NCI-H2227 (cell line): ENCODE data around the gene SORT1.

Source experiments
- DNase-seq: peaks from one replicate; lab custom pipeline; 2025; ENCODE audit not compliant: unreplicated experiment; lab: John Stamatoyannopoulos, UW

The SORT1 gene

DNA sequence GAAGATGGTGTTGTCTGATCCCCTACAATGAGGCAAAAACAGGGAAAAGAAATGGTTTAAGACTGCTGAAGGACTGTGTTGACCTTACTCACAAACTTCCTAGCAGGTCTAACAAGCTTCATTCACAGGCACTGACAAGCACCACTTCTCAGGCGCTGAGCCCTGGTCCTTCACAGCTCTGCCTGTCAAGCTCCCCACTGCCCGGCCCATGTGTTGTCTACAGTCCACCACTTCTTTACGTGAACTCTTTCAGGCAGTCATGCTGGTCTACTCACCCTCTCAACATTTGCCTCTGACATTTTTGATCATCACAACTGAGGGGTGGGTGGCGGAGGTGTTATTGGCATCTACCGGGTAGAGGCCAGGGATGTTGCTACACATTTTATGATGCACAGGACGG is 50.2 kb downstream of the SORT1 start:
- DNase-seq: no peak

DNA sequence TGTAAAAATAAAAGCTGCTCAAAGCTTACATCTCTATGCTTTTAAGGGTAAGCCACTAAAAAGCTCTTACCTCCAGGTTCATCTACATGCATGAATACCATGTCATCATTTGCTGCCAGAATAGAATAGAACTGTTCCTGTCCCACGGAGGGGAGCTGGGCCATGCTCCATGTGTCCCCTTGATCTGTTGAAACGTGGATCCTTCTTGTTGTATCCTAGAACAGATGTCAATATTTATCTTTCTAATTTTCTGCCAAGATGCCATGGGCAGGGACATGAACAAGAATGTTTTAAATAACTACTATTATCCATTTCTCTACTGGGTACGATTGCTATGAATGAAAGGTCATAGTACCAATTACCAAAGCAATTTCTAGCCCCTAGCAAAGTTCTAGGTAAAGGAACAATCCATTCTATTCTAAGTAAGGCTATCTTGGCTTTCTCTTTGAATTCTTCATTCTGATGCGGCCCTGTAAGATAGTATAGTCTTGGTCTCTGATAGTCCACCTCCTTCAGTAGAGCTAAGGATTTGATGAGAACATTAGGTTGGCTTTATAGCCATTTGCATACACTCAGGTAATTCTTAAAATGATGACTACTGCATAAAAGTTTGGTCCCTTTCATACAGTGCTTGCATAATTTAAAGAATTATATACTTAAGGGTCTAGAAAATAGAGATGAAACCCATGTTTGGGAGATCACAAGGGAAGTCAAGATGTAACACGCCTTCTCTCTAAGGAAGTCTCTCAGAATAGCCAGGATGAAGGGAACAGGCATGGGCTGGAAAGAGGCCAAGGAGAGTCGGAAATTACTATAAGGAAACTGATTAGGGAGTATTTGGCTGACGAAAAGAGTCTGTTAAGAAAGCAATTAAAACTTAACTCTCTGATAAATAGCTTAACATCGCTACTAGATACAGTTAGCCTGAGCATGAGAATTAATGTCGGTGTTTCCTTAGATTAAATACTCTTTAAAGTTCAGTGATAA is 55.5 kb downstream of the SORT1 start:
- no peak for DNase-seq

DNA sequence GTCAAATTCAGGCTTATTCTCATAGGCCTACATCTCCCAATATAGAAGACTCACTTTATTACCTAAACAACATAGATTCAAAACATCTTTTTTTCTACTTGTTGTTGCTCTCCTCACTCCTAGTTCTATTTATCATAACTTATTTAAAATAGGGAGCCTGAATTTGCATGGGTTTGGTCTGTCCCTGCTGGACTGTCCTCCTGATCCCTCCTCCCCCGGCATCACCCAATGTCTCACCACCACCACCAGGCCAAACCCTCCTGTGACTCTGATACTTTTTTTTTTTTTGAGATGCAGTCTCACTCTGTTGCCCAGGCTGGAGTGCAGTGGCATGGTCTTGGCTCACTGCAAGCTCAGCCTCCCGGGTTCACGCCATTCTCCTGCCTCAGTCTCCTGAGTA is 59.1 kb downstream of the SORT1 start:
- no peak for DNase-seq

DNA sequence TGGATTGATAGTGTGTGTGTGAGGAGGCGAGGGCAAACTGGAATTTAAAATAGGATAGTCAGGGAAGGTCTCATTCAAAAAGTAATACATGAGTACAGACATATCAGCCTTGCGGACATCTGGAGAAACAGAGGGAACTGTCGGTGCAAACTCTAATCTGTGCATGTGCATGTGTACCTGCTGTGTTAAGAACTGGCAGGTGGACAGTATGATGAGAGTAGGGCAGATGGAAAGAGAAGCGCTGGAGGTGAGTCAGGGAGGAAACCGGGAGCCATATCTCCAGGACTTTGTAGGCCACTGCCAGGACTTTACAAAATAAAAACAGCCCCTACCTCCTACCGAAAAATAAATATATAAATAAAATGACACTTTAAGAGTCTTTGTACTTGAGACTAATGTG is 59.6 kb downstream of the SORT1 start:
- DNase-seq: no peak

DNA sequence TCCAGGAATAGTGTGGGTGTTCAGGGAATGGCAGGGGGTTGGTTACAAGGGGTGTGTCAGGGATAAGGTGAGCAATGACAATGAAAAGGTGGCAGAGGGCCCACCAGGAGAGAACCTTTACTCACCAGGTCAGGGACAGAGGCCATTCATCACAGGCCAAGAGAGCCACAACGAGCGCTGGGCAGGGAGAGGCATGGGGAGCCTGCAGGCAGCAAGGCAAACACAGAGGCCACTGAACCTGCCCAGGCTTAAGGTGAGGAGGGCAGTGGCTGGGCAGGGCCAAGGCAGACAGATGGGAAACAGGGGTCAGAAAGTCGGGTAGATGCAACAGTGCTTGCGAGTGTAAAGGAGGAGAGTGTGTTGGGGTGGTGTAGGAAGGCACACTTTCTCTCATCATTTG is 62.6 kb downstream of the SORT1 start:
- DNase-seq: no peak

DNA sequence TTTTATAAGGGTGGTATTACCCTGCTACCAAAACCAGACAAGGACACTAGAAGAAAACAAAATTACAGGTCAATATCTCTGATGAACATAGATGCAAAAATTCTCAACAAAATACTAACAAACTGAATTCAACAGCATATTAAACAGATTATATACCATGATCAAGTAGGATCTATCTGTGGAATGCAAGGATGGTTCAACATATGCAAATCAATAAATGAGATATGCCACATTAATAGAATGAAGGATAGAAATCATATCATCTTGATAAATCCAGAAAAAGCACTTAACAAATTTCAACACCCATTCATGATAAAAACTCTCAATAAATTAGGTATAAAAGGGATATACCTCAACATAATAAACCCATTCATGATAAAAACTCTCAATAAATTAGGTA is 66.6 kb downstream of the SORT1 start:
- DNase-seq: peak; percentile 5

DNA sequence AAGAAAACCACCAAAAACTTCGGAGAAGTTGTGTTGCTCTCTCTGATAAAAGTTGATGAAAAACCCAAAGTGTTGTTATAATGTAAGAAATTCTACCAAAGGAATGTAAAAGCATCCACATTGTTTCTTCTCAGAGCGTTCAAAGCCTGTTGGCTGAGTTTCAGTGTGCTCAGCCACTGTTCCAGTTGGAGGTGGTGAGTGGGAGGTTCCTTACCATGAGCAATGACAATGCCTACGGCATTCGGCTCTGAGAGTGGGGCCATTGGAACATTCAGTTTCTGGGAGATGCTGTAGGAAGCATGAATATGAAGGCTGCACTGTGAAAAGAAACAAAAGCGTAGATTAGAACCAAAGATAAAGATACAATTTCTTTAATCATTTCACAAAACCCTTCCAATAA is 70.4 kb downstream of the SORT1 start:
- no peak for DNase-seq

DNA sequence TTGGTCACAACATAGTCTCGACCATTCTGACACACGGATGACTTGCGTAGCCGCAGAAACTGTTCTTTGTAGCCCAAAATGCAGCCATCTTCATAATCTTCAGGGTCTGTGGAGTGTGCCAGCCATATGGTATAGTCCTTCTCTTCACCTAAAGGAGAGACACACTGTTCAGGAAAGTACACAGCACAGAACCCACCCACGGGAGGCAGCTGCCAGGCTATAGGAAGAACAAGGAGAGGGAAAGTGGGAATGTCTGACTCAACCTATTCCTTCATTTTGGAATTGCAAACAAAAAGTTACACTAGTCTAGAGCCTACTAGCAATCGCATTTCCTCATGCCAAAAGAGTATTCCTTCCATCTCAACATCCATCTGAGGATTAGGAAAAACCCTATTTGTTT is 74.7 kb downstream of the SORT1 start:
- no peak for DNase-seq

DNA sequence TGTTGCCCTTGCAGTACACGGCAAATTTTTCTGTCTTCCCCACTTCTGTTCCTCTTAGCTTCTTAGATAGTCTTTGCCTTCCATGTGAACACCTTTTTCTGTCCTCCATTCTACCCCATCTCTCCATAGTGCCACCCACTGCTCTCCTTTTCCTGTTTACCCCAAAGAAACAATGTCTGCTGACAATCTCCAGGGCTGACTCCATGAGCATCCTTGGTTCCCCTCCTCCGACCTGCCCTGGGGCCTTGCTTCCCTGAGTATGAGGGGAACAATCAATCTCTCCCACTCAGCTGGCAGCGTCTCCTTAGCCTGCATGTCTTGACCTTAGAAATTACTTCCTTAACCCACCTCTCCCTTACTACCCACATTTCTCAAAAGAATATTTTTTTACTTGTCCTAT is 78.6 kb downstream of the SORT1 start:
- DNase-seq: no peak

DNA sequence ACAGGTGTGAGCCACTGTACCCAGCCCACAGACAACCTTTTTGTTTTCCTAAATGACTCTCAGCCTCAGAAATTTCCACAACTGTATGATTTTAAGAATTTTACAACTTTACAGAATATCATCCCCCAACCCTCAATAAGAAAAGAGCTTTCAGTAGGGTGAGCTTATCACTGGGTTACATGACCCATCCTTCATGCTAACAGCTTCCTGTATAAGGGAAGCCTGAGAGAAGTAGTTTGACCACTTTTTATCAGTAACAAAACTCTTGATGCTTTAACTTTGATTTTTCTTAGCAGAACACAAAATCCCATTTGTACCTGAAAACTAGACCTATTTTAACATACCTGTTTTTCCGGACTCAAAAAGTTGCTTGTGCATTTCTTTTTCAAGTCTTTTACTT is 81.2 kb downstream of the SORT1 start:
- DNase-seq: no peak

DNA sequence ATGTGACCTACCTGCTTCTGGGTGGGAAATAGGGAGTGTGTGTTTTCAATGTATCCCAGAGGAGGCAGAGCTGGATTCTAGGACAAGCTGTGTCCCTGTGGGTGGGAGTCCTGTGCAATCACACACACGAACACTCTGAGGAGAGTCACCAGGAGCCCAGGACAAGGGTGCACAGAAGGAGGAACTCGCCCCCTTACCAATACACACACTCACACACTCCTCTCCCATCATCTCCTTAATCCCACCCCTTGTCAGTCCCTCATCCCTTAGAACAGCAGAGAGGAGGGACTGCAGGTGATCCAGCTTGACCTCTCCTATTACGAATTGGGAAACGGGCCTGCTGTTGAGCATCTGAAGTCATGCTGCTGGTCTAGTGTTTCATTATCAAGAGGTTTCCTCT is 82.4 kb downstream of the SORT1 start:
- no peak for DNase-seq

DNA sequence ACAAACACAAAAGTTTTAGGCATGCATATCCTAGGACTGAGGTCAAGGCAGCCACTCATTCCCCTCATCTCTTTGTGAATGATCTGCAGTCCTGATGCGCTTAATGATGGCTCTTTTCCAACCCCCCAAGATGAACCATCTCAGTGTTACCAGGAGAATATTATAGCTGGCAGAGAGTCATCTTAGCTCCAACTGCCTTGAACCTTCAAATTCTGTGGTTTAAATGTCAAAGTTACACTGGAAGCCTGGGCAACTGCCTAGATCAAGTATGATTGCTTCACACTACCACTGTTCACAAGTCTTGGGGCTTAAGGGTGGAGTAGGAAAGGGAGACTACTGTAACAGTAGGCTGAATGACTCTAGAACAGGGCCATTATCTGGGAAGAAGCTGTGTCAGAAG is 82.9 kb downstream of the SORT1 start:
- no peak for DNase-seq

DNA sequence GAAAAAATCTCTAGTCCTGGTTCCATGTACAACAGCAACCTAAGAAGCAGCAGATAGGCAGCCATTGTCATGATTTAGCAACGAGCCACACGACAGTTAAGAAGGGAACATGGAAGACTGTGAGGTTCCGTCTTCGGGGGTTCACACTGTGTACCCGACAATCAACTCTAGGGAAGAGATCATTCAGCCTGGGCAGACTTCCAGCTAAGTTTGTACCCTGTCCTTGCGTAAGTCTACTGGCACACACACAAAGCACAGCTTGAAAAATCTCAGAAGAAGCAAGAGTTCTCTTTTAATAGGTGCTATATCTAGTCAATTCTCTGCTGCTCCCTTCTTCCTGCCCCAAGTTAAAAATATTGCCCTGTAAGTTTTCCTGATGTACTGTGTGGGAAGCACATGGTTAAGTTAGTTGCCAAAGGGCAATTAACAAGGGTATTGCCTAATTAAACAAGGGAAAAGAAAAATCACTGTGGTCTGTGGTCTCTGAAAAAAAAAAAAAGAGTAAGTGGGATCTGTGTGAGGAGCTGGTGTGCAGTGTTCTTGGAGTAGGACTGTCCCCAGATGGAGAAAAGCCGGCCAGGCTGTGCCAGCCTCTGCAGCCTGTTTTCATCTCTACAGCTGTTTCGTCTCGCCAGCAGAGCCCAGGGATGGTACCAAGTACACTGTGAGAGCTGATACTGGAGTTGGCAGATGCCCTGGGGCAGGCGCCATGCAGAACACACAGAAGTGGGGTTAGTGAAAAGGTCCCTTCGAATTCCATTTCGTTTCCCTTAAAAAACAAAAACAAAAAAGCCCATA is 84.5 kb downstream of the SORT1 start:
- no peak for DNase-seq

DNA sequence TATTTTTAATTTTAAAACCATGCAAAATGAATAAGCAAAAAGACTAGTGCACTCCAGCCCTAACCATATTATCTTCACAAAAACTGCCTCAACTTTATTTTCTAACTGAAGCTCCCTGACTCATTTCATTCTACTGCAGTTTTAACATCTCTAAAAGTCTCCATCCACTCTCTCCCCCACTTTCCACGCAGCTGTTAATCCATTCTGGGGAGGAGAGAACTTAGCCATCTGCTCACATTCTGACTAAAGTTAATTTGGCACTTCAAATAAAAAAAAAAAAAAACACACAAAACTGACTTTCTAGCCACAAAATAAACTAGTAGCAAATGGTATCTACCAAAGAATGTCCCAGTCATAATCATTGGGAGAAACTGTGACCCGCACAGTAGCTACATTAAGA is 85.5 kb downstream of the SORT1 start:
- DNase-seq: no peak

DNA sequence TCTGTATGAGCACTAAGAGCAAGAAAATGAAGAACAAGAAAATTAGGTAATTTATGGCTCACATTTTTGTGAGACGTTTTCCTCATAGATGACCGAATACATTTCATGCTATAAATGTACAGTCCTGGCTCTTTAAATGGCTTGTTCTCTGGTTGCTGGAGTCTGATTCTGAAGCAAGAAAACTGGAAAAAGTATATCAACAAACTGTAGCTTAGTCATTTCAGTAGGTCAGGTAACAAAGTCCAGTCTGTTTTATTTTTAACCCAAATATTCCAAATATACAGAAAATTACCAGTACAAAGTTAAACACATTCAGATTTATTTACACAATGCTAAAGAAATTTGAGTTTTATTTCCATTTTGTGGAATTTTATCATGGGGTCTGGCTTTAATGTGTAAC is 88.4 kb downstream of the SORT1 start:
- no peak for DNase-seq

DNA sequence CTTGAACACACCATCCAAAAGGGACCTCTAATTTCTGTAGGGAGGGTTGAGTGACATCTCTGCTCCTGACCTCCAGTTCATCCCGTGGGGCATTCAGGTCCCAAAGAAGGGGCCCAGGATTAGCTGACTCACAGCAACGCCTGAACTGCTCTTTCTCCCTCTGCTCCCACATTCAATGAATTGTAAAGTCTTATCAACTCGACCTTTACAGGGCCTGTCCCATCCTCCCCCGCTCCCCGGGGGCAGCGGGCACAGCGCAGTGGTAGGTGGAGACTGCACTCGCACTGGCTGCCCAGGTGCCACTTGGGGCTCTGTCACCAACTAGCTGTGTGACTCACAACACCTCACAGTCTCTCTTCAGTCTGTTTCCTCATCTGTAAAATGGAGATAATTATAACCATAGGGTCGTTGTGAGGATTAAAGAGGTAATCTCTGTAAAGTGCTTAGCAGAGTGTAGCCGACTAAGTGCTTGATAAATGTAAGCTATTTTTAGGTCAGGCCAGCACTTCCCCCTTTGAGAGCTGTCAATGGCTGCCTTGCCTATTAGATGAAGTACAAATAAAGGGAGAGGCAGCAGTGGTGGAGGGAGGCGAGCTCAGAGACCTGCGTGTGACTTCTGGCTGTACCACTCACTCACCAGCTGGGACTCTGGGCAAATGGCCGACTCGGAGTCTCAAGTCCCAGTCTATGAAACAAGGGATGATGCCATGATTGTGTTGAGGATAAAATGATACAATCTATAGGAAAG is 90.3 kb downstream of the SORT1 start:
- peak; percentile 83 for DNase-seq

DNA sequence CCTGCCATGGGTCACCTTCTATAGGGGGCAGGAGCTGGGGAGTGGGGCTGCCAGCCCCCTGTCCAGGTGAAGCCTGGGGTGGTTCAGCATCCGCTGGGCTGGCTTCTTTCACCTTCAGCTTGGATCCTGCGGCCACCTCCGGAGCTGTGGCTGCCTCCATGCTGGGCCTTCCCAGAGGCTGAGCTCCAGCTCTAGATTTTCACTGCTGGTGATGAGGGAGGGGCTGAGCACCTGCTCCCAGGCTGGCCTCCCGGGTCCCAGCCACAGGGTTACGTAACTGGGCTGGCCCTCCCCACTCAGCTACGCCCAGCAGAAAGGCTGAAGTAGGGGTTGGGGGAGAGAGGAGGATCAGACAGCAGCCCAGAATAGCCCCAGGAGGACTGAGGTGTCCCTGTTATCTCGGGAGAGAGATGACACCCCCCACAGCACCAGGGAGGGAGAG is 90.9 kb downstream of the SORT1 start, which contains the start of gene MYBPHL:
Gene MYBPHL (minus strand): TSS at position 180 of the 442 bp plus-strand sequence. CDS start 20 bp downstream, at position 160.
- peak; percentile 66 for DNase-seq

DNA sequence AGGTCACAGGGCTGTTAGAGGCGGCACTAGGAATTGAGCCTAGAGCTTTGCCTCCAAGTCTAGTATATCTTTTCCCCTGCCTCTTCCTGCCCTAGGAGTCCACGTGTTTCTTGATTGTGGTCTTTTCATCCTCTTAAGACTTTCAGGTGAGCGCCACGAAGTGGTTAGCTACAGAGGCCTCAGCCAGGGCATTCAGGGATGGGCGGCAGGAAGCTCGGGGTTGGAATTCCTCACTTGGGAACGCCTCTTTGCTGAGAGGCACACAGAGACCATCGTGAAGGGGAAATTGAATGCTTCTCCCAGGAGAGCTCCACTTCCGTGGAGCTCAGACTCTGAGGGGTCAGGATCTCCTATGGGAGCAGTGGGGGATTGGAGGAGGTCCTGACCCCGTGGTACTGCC is 91.7 kb downstream of the SORT1 start:
- peak; percentile 15 for DNase-seq

DNA sequence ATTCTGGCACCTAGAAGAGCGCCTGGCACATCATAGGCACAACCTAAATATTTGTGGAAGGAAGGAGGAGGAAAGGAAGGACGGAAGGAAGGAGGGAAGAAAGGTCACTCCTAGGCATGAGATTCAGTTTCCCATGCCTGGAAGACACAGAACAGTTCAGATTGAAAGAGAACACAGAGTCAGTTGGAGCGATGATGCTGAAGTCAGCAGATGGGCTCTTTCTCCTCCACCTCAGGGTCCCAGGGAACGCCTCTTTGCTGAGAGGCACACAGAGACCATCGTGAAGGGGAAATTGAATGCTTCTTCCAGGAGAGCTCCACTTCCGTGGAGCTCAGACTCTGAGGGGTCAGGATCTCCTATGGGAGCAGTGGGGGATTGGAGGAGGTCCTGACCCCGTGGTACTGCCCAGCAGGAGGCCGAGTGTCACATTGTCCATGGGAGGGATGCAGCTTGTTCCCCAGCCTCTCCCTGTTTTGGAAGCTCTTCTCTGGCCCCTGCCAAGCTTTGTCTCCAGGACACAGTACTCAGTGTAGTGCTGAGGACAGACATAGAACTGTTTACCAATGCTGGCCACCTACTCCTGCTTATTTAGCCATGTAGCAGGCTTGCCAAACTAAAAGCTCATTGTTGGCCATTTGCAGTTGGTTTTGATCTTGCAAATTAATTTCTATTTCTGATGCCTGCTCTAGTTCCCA is 93.3 kb downstream of the SORT1 start:
- peak; percentile 16 for DNase-seq

DNA sequence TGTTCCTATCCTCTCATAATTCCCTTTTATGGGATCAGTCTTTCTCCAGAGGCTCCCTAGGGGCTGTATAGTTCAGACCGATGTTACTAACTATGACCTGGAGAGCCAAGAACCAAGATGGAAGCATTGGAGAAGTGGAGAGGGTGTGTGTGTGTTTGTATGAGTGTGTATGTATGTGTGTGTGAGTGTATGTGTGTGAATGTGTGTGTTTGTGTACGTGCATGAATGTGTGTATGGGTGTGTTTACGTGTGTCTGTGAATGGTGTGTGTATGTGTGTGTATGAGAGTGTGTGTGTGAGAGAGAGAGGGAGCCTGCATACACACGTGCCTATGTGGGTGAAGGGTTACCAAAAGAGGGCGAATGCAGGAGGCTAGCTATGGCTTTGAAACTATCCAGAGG is 95.8 kb downstream of the SORT1 start:
- no peak for DNase-seq
